ENCODE results near the gene RAB11FIP3. TPM values are rescaled to one million over a fixed set of nuclear protein-coding genes. Genes with fewer than 3 reads are reported as not detected.
"Not testable (repeated sequence)": the region's sequence is repeated elsewhere in the genome, so short reads cannot be mapped to it uniquely, and the experiment has no call there.

The RAB11FIP3 gene
- total RNA-seq, 2 donors from 2014 or later = 39.9 to 45.1 TPM

- H3K27ac Mint-ChIP-seq = no peak overlapping the region
- H3K27me3 Mint-ChIP-seq = no peaks in the 10 kb centered on the region
- H3K36me3 Mint-ChIP-seq (ENCODE audit: low read depth) = no peaks in the 10 kb centered on the region
- peaks cover 6% of the 10 kb centered on the region for H3K4me1 Mint-ChIP-seq
- DNase-seq = no peak
- no peak overlapping the region for H3K4me3 Mint-ChIP-seq
- no peak for ATAC-seq
- H3K9me3 ChIP-seq (ENCODE audit: control insufficient read depth, low read length, poor library complexity, severe bottlenecking) = no peaks in the 10 kb centered on the region
These were observed 25.5 kb downstream of the RAB11FIP3 start for GRCh38 chr16:450785-451512.

- peaks cover 13% of the 10 kb centered on the region for H3K4me1 Mint-ChIP-seq
- ATAC-seq = no peak
- no peak overlapping the region for H3K27ac Mint-ChIP-seq
- H3K27me3 Mint-ChIP-seq = no peaks in the 10 kb centered on the region
- no peaks in the 10 kb centered on the region for H3K9me3 ChIP-seq (ENCODE audit: control insufficient read depth, low read length, poor library complexity, severe bottlenecking)
- no peaks in the 10 kb centered on the region for H3K36me3 Mint-ChIP-seq (ENCODE audit: low read depth)
- no peak overlapping the region for H3K4me3 Mint-ChIP-seq
- DNase-seq = no peak
These were observed 29.0 kb downstream of the RAB11FIP3 start for GRCh38 chr16:454397-454940.

GRCh38 chr16:455453-455852, 30.0 kb downstream of the RAB11FIP3 start:
- Mint-ChIP-seq H3K27ac (no peak overlapping the region), H3K4me1 (peaks cover 13% of the 10 kb centered on the region), H3K36me3 (ENCODE audit: low read depth) (no peaks in the 10 kb centered on the region), H3K27me3 (no peaks in the 10 kb centered on the region), H3K4me3 (no peak overlapping the region)
- DNase-seq (no peak), ATAC-seq (no peak)
- no peaks in the 10 kb centered on the region for H3K9me3 ChIP-seq (ENCODE audit: control insufficient read depth, low read length, poor library complexity, severe bottlenecking)

GRCh38 chr16:456891-457483, 31.5 kb downstream of the RAB11FIP3 start:
- no peaks in the 10 kb centered on the region for H3K27me3 Mint-ChIP-seq
- peaks cover 3% of the 10 kb centered on the region for H3K36me3 Mint-ChIP-seq (ENCODE audit: low read depth)
- no peak for ATAC-seq
- peaks cover 16% of the 10 kb centered on the region for H3K4me1 Mint-ChIP-seq
- no peak for DNase-seq
- H3K9me3 ChIP-seq (ENCODE audit: control insufficient read depth, low read length, poor library complexity, severe bottlenecking) = no peaks in the 10 kb centered on the region
- H3K4me3 Mint-ChIP-seq = no peak overlapping the region
- H3K27ac Mint-ChIP-seq = peak overlapping the region; percentile 49

GRCh38 chr16:457732-458400, 32.4 kb downstream of the RAB11FIP3 start:
- ATAC-seq = no peak
- no peaks in the 10 kb centered on the region for H3K9me3 ChIP-seq (ENCODE audit: control insufficient read depth, low read length, poor library complexity, severe bottlenecking)
- Mint-ChIP-seq H3K27ac (no peak overlapping the region), H3K27me3 (no peaks in the 10 kb centered on the region), H3K4me3 (no peak overlapping the region), H3K36me3 (ENCODE audit: low read depth) (peaks cover 5% of the 10 kb centered on the region), H3K4me1 (peaks cover 16% of the 10 kb centered on the region)
- no peak for DNase-seq

GRCh38 chr16:459761-460160, 34.3 kb downstream of the RAB11FIP3 start:
- no peaks in the 10 kb centered on the region for H3K9me3 ChIP-seq (ENCODE audit: control insufficient read depth, low read length, poor library complexity, severe bottlenecking)
- no peaks in the 10 kb centered on the region for H3K27me3 Mint-ChIP-seq
- DNase-seq = no peak

GRCh38 chr16:460787-461186, 35.3 kb downstream of the RAB11FIP3 start:
- ATAC-seq (no peak), DNase-seq (no peak)
- Mint-ChIP-seq H3K4me1 (peaks cover 13% of the 10 kb centered on the region), H3K4me3 (no peak overlapping the region), H3K27me3 (no peaks in the 10 kb centered on the region), H3K27ac (no peak overlapping the region), H3K36me3 (ENCODE audit: low read depth) (peaks cover 8% of the 10 kb centered on the region)
- H3K9me3 ChIP-seq (ENCODE audit: control insufficient read depth, low read length, poor library complexity, severe bottlenecking) = no peaks in the 10 kb centered on the region

More at GRCh38 chr16:459761-460160, 34.3 kb downstream of the RAB11FIP3 start:
- Mint-ChIP-seq H3K4me1 (peaks cover 13% of the 10 kb centered on the region), H3K27ac (no peak overlapping the region), H3K4me3 (no peak overlapping the region), H3K36me3 (ENCODE audit: low read depth) (peaks cover 8% of the 10 kb centered on the region)
- ATAC-seq = no peak

- ATAC-seq (no peak), DNase-seq (no peak)
- H3K9me3 ChIP-seq (ENCODE audit: control insufficient read depth, low read length, poor library complexity, severe bottlenecking) = no peaks in the 10 kb centered on the region
- Mint-ChIP-seq H3K4me3 (no peak overlapping the region), H3K27me3 (no peaks in the 10 kb centered on the region), H3K36me3 (ENCODE audit: low read depth) (peaks cover 8% of the 10 kb centered on the region), H3K4me1 (peaks cover 14% of the 10 kb centered on the region), H3K27ac (no peak overlapping the region)
These were observed 37.6 kb downstream of the RAB11FIP3 start for GRCh38 chr16:463071-463470.

- Mint-ChIP-seq H3K4me1 (peaks cover 8% of the 10 kb centered on the region), H3K27ac (peak overlapping the region; percentile 67), H3K36me3 (ENCODE audit: low read depth) (peaks cover 5% of the 10 kb centered on the region), H3K4me3 (no peak overlapping the region), H3K27me3 (no peaks in the 10 kb centered on the region)
- ATAC-seq = no peak
- H3K9me3 ChIP-seq (ENCODE audit: control insufficient read depth, low read length, poor library complexity, severe bottlenecking) = no peaks in the 10 kb centered on the region
- no peak for DNase-seq
These were observed 41.2 kb downstream of the RAB11FIP3 start for GRCh38 chr16:466651-467050.

GRCh38 chr16:467249-467871, 41.9 kb downstream of the RAB11FIP3 start:
- H3K9me3 ChIP-seq (ENCODE audit: control insufficient read depth, low read length, poor library complexity, severe bottlenecking); H3K4me1 Mint-ChIP-seq; ATAC-seq; H3K27me3 Mint-ChIP-seq; DNase-seq; H3K36me3 Mint-ChIP-seq (ENCODE audit: low read depth): not testable (repeated sequence)
- H3K4me3 Mint-ChIP-seq = peak overlapping the region; percentile 72
- H3K27ac Mint-ChIP-seq = peak overlapping the region; percentile 67

- Mint-ChIP-seq H3K27me3 (no peaks in the 10 kb centered on the region), H3K4me3 (no peak overlapping the region), H3K36me3 (ENCODE audit: low read depth) (no peaks in the 10 kb centered on the region), H3K27ac (peak overlapping the region; percentile 53), H3K4me1 (peaks cover 7% of the 10 kb centered on the region)
- DNase-seq (no peak), ATAC-seq (no peak)
- H3K9me3 ChIP-seq (ENCODE audit: control insufficient read depth, low read length, poor library complexity, severe bottlenecking) = no peaks in the 10 kb centered on the region
These were observed 42.8 kb downstream of the RAB11FIP3 start for GRCh38 chr16:468068-468821.

- not testable (repeated sequence) for H3K27ac Mint-ChIP-seq; H3K4me3 Mint-ChIP-seq; H3K27me3 Mint-ChIP-seq; H3K36me3 Mint-ChIP-seq (ENCODE audit: low read depth); H3K9me3 ChIP-seq (ENCODE audit: control insufficient read depth, low read length, poor library complexity, severe bottlenecking); H3K4me1 Mint-ChIP-seq; ATAC-seq; DNase-seq
These were observed 44.0 kb downstream of the RAB11FIP3 start for GRCh38 chr16:469459-469858.

Measured in T-helper 17 cell (primary cell).